SK-N-SH (cell line): Measurements from ENCODE around the gene MACROD2. TPM values are rescaled to one million over a fixed set of nuclear protein-coding genes. Genes with fewer than 3 reads are reported as not detected.

Experiments used
- CTCF ChIA-PET: fragments of 300-600, 350-600 bp; formaldehyde crosslinking; extraction: SDS; loops from one replicate; lab custom pipeline; 2021; lab: Yijun Ruan, JAX
- POLR2A ChIA-PET: fragments of 350-600 bp; sonication (Branson Sonifier 250); formaldehyde crosslinking; extraction: SDS; loops from one replicate; lab custom pipeline; 2020; ENCODE audit warnings: antibody characterized with exemption, inconsistent platforms; lab: Yijun Ruan, JAX
- DNase-seq: peaks from one replicate; pipeline ENCODE4 v3.0.0; 2012
- H2AFZ ChIP-seq: fragments of 200-600 bp; sonication (generic); 2 replicates; pipeline ENCODE4 v1.8.1; 2016; ENCODE audit warnings: antibody characterized with exemption, mild to moderate bottlenecking, low read depth
- H3F3A ChIP-seq: fragments of 200-600 bp; sonication (generic); replicated peaks from 2 replicates; pipeline ENCODE3; 2016; ENCODE audit warnings: antibody characterized with exemption, mild to moderate bottlenecking; ENCODE audit not compliant: insufficient read depth
- H3K27ac ChIP-seq, 2 experiments: fragments of 200-500 bp in 1 of 2; fragments of 200-600 bp in 1 of 2; sonication (Bioruptor generic) in 1 of 2; sonication (generic), shearing (Covaris generic) in 1 of 2; 2 replicates each; pipeline versions ENCODE4 v1.5.1 to v1.6.1; 2014 to 2016; ENCODE audit warnings: low read depth in 2 of 2, inconsistent platforms in 1 of 2, low read length in 1 of 2, mild to moderate bottlenecking in 1 of 2, mixed read lengths in 1 of 2
- H3K27me3 ChIP-seq: fragments of 200-600 bp; sonication (generic), shearing (Covaris generic); 2 replicates; pipeline ENCODE4 v1.6.1; 2016; ENCODE audit warnings: mixed run types; ENCODE audit not compliant: insufficient read depth
- H3K36me3 ChIP-seq, 2 experiments: fragments of 200-500 bp in 1 of 2; fragments of 200-600 bp in 1 of 2; sonication (Bioruptor generic) in 1 of 2; sonication (generic) in 1 of 2; replicated peaks in 1 of 2; 2 replicates each; pipeline versions ENCODE3 to v1.5.1; 2014 to 2016; ENCODE audit warnings: low read length in 1 of 2, mild to moderate bottlenecking in 1 of 2; ENCODE audit not compliant: insufficient read depth in 2 of 2, control insufficient read depth in 1 of 2
- H3K4me1 ChIP-seq, 2 experiments: fragments of 200-500 bp in 1 of 2; fragments of 200-600 bp in 1 of 2; sonication (Bioruptor generic) in 1 of 2; sonication (generic), shearing (Covaris generic) in 1 of 2; 2 replicates each; pipeline versions ENCODE4 v1.5.1 to v1.6.1; 2014 to 2016; ENCODE audit warnings: low read depth in 1 of 2, low read length in 1 of 2, mixed run types in 1 of 2; ENCODE audit not compliant: insufficient read depth in 2 of 2, control insufficient read depth in 1 of 2
- H3K4me2 ChIP-seq: fragments of 200-600 bp; sonication (generic), shearing (Covaris generic); 2 replicates; pipeline ENCODE4 v1.6.1; 2017; ENCODE audit warnings: mixed run types
- H3K4me3 ChIP-seq, 2 experiments: fragments of 200-500 bp in 1 of 2; fragments of 200-600 bp in 1 of 2; sonication (Bioruptor generic) in 1 of 2; sonication (generic), shearing (Covaris generic) in 1 of 2; 2 replicates each; pipeline versions ENCODE4 v1.5.1 to v1.8.1; 2014 to 2016; ENCODE audit warnings: low read depth in 2 of 2, inconsistent platforms in 1 of 2, low read length in 1 of 2, mild to moderate bottlenecking in 1 of 2, mixed read lengths in 1 of 2, moderate library complexity in 1 of 2
- H3K79me2 ChIP-seq: fragments of 200-600 bp; sonication (generic); 2 replicates; pipeline ENCODE4 v1.8.1; 2017; ENCODE audit warnings: mild to moderate bottlenecking; ENCODE audit not compliant: insufficient read depth
- H3K9ac ChIP-seq: fragments of 200-600 bp; sonication (generic); 2 replicates; pipeline ENCODE4 v1.6.1; 2017; ENCODE audit warnings: mixed run types
- H3K9me2 ChIP-seq: fragments of 200-600 bp; sonication (generic); 2 replicates; pipeline ENCODE4 v1.6.1; 2017; ENCODE audit warnings: mixed run types
- H3K9me3 ChIP-seq: fragments of 200-600 bp; sonication (generic); 2 replicates; pipeline ENCODE4 v1.6.1; 2017; ENCODE audit warnings: mixed run types, mild to moderate bottlenecking, moderate library complexity
- H4K20me1 ChIP-seq: fragments of 200-600 bp; sonication (generic); 2 replicates; pipeline ENCODE4 v1.6.1; 2017; ENCODE audit warnings: mild to moderate bottlenecking, mixed run types; ENCODE audit not compliant: insufficient read depth
- CHD2 ChIP-seq: fragments of 150-350 bp; IDR thresholded peaks from 2 replicates; pipeline ENCODE4 v1.6.1; 2018; ENCODE audit warnings: low read length; ENCODE audit not compliant: partially characterized antibody
- ELF1 ChIP-seq: IDR thresholded peaks from 2 replicates; pipeline ENCODE4 v1.4.0; 2012
- EP300 ChIP-seq, 2 experiments: IDR thresholded peaks; 2 replicates each; pipeline versions ENCODE4 v1.4.0 to v1.6.1; 2012; ENCODE audit warnings: borderline replicate concordance in 1 of 2, low read depth in 1 of 2, low read length in 1 of 2
- EZH2phosphoT487 ChIP-seq: fragments of 200-600 bp; sonication (generic); IDR thresholded peaks from 2 replicates; pipeline ENCODE4 v1.6.1; 2017; ENCODE audit warnings: low read depth, mixed run types, mild to moderate bottlenecking, antibody characterized with exemption, moderate library complexity, borderline replicate concordance
- FOXM1 ChIP-seq: IDR thresholded peaks from 2 replicates; pipeline ENCODE4 v1.4.0; 2012; ENCODE audit warnings: low read depth, mild to moderate bottlenecking
- GABPA ChIP-seq: IDR thresholded peaks from 2 replicates; pipeline ENCODE4 v1.4.0; 2012; ENCODE audit warnings: low read depth, mild to moderate bottlenecking
- MEF2A ChIP-seq: IDR thresholded peaks from 2 replicates; pipeline ENCODE4 v1.4.0; 2012; ENCODE audit warnings: low read depth, borderline replicate concordance
- MXI1 ChIP-seq: IDR thresholded peaks from 2 replicates; pipeline ENCODE4 v1.6.1; 2012; ENCODE audit warnings: mild to moderate bottlenecking, low read depth, low read length, improper control_type of control experiment
- NFIC ChIP-seq: IDR thresholded peaks from 2 replicates; pipeline ENCODE4 v1.4.0; 2012; ENCODE audit warnings: borderline replicate concordance
- POLR2AphosphoS5 ChIP-seq: IDR thresholded peaks from 2 replicates; pipeline ENCODE4 v1.6.1; 2012; ENCODE audit warnings: low read depth, low read length
- RAD21 ChIP-seq: IDR thresholded peaks from 2 replicates; pipeline ENCODE4 v1.6.1; 2012; ENCODE audit warnings: mild to moderate bottlenecking, low read length
- RFX5 ChIP-seq: IDR thresholded peaks from 2 replicates; pipeline ENCODE4 v1.6.1; 2012; ENCODE audit warnings: mild to moderate bottlenecking, improper control_type of control experiment, low read length
- SIN3A ChIP-seq: IDR thresholded peaks from 2 replicates; pipeline ENCODE4 v1.6.1; 2012; ENCODE audit warnings: low read depth, mild to moderate bottlenecking, low read length, moderate library complexity, borderline replicate concordance
- SMC3 ChIP-seq: IDR thresholded peaks from 2 replicates; pipeline ENCODE4 v1.6.1; 2012; ENCODE audit warnings: low read depth, low read length, improper control_type of control experiment
- TAF1 ChIP-seq: IDR thresholded peaks from 2 replicates; pipeline ENCODE4 v1.6.1; 2012; ENCODE audit warnings: low read depth, mild to moderate bottlenecking, low read length, moderate library complexity, borderline replicate concordance
- YY1 ChIP-seq: IDR thresholded peaks from 2 replicates; pipeline ENCODE4 v1.4.0; 2012; ENCODE audit warnings: low read depth, mild to moderate bottlenecking
- whole genome bisulfite sequencing: methylation state at CpG from one replicate; pipeline ENCODE4 v1.1.6; 2017; ENCODE audit warnings: low lambda C conversion rate; 5-methylcytosine and 5-hydroxymethylcytosine counted together
- polyA plus RNA-seq, 3 experiments: library from polyadenylated mRNA; depleted of rRNA; stranded (reverse); fragments of >200 nt; gene quantifications; 2 replicates each; pipeline ENCODE4 v1.2.3, GENCODE V29; 2012
- TF ChIP-seq, protein P1 (sequence below): IDR thresholded peaks from 2 replicates; pipeline ENCODE4 v1.4.0; 2012; ENCODE audit warnings: low read depth
- TF ChIP-seq, protein P2 (sequence below): IDR thresholded peaks from 2 replicates; pipeline ENCODE4 v1.4.0; 2012; ENCODE audit warnings: low read depth, borderline replicate concordance
- TF ChIP-seq, protein P3 (sequence below): fragments of 150-350 bp; IDR thresholded peaks from 2 replicates; pipeline ENCODE4 v1.6.1; 2017; ENCODE audit warnings: antibody characterized with exemption, low read length, low read depth, borderline replicate concordance

Gene MACROD2
- polyA plus RNA-seq, 1 of the 3 experiments (the other 2 are of a cell fraction), result 0.33 TPM

DNA sequence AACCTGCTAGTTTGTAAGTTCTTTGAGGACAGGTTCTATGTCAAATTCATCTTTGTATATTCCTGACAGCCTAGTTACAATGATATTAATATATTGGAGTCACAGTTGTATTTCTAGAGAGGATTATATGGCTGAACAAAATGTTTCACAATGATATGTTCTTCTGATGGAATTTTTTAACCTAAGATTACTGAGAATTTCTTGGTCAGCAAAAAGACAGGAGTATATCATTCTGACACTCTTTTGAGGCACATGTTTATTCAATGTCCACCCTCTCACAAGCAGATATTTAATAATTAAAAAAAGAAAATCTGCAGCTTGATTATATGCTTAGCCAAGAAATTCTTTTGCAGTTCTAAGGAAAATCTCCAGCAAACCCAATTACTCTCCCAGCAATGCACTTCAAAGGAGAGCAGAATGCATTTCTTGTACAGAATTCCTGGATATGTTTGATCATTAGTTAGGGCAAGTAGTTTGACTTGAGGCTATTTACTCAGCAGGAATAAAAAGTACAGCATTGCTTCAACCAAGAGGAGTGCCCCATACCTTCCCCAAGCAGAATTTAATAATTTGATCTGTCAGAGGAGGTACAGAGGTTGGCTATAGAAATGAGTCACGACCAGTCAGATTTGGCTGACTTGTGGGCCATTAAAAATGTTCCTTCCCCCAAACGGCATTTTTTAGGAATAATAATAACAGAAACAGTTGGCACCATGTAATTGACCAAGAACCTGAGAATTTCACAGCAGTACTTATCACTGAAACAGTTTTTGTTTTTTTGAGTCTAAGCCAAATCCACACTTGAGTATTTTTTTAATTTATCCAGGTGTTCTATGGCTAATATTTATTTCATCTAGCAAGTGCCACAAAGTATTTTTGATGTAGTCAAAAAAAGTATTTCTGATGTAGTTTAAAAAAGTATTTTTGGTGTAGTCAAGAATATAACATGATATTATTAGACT, 850.2 kb downstream of the MACROD2 start:
- no peak for DNase-seq
- H3K27ac ChIP-seq, result no peak overlapping the region
- no peaks in the 10 kb centered on the region; a peak in 2 of 4 replicates for H3K4me1 ChIP-seq
- H3K9ac ChIP-seq, result no peak overlapping the region
- no peaks in the 10 kb centered on the region for H3K27me3 ChIP-seq
- H3K36me3 ChIP-seq, result no peaks in the 10 kb centered on the region
- H3K79me2 ChIP-seq, result no peaks in the 10 kb centered on the region
- POLR2A ChIA-PET, result no interaction called here
- no peak overlapping the region for H2AFZ ChIP-seq
- TF ChIP-seq, protein P1, sequence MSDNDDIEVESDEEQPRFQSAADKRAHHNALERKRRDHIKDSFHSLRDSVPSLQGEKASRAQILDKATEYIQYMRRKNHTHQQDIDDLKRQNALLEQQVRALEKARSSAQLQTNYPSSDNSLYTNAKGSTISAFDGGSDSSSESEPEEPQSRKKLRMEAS, result no peak
- TF ChIP-seq NFIC, result no peak
- TF ChIP-seq, protein P2, sequence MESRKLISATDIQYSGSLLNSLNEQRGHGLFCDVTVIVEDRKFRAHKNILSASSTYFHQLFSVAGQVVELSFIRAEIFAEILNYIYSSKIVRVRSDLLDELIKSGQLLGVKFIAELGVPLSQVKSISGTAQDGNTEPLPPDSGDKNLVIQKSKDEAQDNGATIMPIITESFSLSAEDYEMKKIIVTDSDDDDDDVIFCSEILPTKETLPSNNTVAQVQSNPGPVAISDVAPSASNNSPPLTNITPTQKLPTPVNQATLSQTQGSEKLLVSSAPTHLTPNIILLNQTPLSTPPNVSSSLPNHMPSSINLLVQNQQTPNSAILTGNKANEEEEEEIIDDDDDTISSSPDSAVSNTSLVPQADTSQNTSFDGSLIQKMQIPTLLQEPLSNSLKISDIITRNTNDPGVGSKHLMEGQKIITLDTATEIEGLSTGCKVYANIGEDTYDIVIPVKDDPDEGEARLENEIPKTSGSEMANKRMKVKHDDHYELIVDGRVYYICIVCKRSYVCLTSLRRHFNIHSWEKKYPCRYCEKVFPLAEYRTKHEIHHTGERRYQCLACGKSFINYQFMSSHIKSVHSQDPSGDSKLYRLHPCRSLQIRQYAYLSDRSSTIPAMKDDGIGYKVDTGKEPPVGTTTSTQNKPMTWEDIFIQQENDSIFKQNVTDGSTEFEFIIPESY, result no peak
- TF ChIP-seq EZH2phosphoT487, result no peak
- TF ChIP-seq SMC3, result no peak
- no peak for TF ChIP-seq RAD21
- TF ChIP-seq TAF1, result no peak
- no peak for TF ChIP-seq RFX5
- TF ChIP-seq FOXM1, result no peak
- TF ChIP-seq POLR2AphosphoS5, result no peak
- TF ChIP-seq SIN3A, result no peak
- TF ChIP-seq CHD2, result no peak
- no peak for TF ChIP-seq GABPA
- no peak for TF ChIP-seq MEF2A
- no peak for TF ChIP-seq ELF1
- TF ChIP-seq, protein P3, sequence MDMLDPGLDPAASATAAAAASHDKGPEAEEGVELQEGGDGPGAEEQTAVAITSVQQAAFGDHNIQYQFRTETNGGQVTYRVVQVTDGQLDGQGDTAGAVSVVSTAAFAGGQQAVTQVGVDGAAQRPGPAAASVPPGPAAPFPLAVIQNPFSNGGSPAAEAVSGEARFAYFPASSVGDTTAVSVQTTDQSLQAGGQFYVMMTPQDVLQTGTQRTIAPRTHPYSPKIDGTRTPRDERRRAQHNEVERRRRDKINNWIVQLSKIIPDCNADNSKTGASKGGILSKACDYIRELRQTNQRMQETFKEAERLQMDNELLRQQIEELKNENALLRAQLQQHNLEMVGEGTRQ, result no peak
- no peak for TF ChIP-seq MXI1
- no peak for TF ChIP-seq YY1
- TF ChIP-seq EP300 (IDR thresholded peaks at IDR 0.05; ENCODE audit: borderline replicate concordance in 1 of 2, low read depth in 1 of 2, low read length in 1 of 2), result no peak
- no peak overlapping the region for H3K4me3 ChIP-seq
- no peaks in the 10 kb centered on the region for H4K20me1 ChIP-seq
- CTCF ChIA-PET, result no interaction called here
- WGBS, result 50% methylated on average over 2 of the region's 2 CpGs
- no peaks in the 10 kb centered on the region for H3F3A ChIP-seq
- H3K4me2 ChIP-seq, result no peak overlapping the region
- H3K9me2 ChIP-seq, result no peaks in the 10 kb centered on the region
- no peaks in the 10 kb centered on the region for H3K9me3 ChIP-seq
